GM12891 (cell line): Measurements from ENCODE around the gene CCDC63.

Source experiments
- PAX5 ChIP-seq: IDR thresholded peaks from 2 replicates; pipeline ENCODE4 v1.6.1; 2011; ENCODE audit warnings: low read length, moderate library complexity, mild to moderate bottlenecking; ENCODE audit not compliant: insufficient read depth, severe bottlenecking
- POLR2A ChIP-seq: IDR thresholded peaks from 2 replicates; pipeline ENCODE4 v1.6.1; 2011; ENCODE audit warnings: low read depth, low read length, control low read depth
- POLR2AphosphoS5 ChIP-seq: IDR thresholded peaks from 2 replicates; pipeline ENCODE4 v1.6.1; 2011; ENCODE audit warnings: low read depth, low read length, control low read depth
- POU2F2 ChIP-seq: IDR thresholded peaks from 2 replicates; pipeline ENCODE4 v1.6.1; 2011; ENCODE audit warnings: low read depth, mild to moderate bottlenecking, control low read depth, low read length, moderate library complexity
- SPI1 ChIP-seq: IDR thresholded peaks from 2 replicates; pipeline ENCODE4 v1.6.1; 2011; ENCODE audit warnings: low read depth, low read length, control low read depth
- TAF1 ChIP-seq: IDR thresholded peaks from 2 replicates; pipeline ENCODE4 v1.6.1; 2011; ENCODE audit warnings: low read depth, low read length, control low read depth

- TF ChIP-seq TAF1 (no peak), POLR2A (no peak), SPI1 (no peak), POLR2AphosphoS5 (no peak), POU2F2 (no peak), PAX5 (no peak)
Observed at GRCh38 chr12:110923192-110923591, 76.4 kb downstream of the CCDC63 start.
